Measurements from ENCODE around the gene STAT6.
A peak's percentile ranks its signal among the peaks of the same experiment; 100 is the strongest.

- TF ChIP-seq CTCF (conservative IDR thresholded peaks at IDR 0.05): peak; percentile 38
- TF ChIP-seq EZH2 (IDR thresholded peaks at IDR 0.05; ENCODE audit: low read depth): no peak
Measured at GRCh38 chr12:57112492-57113294, 1.5 kb upstream of the STAT6 start.
